HEK293 (cell line): ENCODE measurements around the gene NUP88.

Experiments used
- CTCF ChIA-PET: fragments of 350-600 bp; formaldehyde crosslinking; extraction: SDS; loops from one replicate; lab custom pipeline; 2021; ENCODE audit warnings: antibody characterized with exemption; lab: Yijun Ruan, JAX
- POLR2A ChIA-PET: fragments of 300-600 bp; formaldehyde crosslinking; extraction: SDS; loops from one replicate; lab custom pipeline; 2020; ENCODE audit warnings: antibody characterized with exemption, inconsistent platforms; lab: Yijun Ruan, JAX
- H3K27ac ChIP-seq: fragments of 200-500 bp; sonication (Bioruptor generic); 2 replicates; pipeline ENCODE4 v1.5.1; 2014; ENCODE audit warnings: low read depth, low read length, control low read depth, inconsistent platforms; ENCODE audit errors: extremely low read depth
- H3K36me3 ChIP-seq, 2 experiments: fragments of 200-500 bp in 1 of 2; sonication (Bioruptor generic) in 1 of 2; 1 replicate in 1 of 2; 2 replicates in 1 of 2; pipeline ENCODE4 v1.5.1; 2014 to 2017; ENCODE audit warnings: inconsistent platforms in 2 of 2, low read length in 2 of 2; ENCODE audit not compliant: control insufficient read depth in 2 of 2, insufficient read depth in 1 of 2
- H3K4me1 ChIP-seq: fragments of 200-500 bp; sonication (Bioruptor generic); 2 replicates; pipeline ENCODE4 v1.5.1; 2014; ENCODE audit warnings: mild to moderate bottlenecking, low read length, inconsistent platforms; ENCODE audit not compliant: control insufficient read depth, insufficient read depth
- H3K4me3 ChIP-seq: 2 replicates; pipeline ENCODE4 v1.5.1; 2011; ENCODE audit warnings: low read depth, mild to moderate bottlenecking, control low read depth, low read length, moderate library complexity
- H3K9me3 ChIP-seq: fragments of 200-500 bp; sonication (Bioruptor generic); 2 replicates; pipeline ENCODE4 v1.5.1; 2014; ENCODE audit warnings: low read depth, low read length, inconsistent platforms; ENCODE audit not compliant: control insufficient read depth, insufficient read depth
- KLF1 ChIP-seq: fragments of 450-650 bp; formaldehyde crosslinking; IDR thresholded peaks from 2 replicates; pipeline ENCODE4 v1.5.1; 2016; ENCODE audit warnings: missing biosample characterization, missing genetic modification characterization
- KLF10 ChIP-seq: fragments of 450-650 bp; IDR thresholded peaks from 2 replicates; pipeline ENCODE4 v1.5.1; 2018; ENCODE audit warnings: missing biosample characterization, mild to moderate bottlenecking, missing genetic modification characterization
- OSR2 ChIP-seq: fragments of 450-650 bp; formaldehyde crosslinking; IDR thresholded peaks from 2 replicates; pipeline ENCODE4 v1.5.1; 2016; ENCODE audit warnings: missing biosample characterization, missing genetic modification characterization
- ZBTB1 ChIP-seq: fragments of 450-650 bp; formaldehyde crosslinking; IDR thresholded peaks from 2 replicates; pipeline ENCODE4 v1.5.1; 2016; ENCODE audit warnings: missing biosample characterization, missing genetic modification characterization
- ZBTB21 ChIP-seq: fragments of 450-650 bp; formaldehyde crosslinking; IDR thresholded peaks from 2 replicates; pipeline ENCODE4 v1.5.1; 2017; ENCODE audit warnings: missing biosample characterization, missing genetic modification characterization
- ZNF184 ChIP-seq: fragments of 450-650 bp; IDR thresholded peaks from 2 replicates; pipeline ENCODE4 v1.5.1; 2018; ENCODE audit warnings: missing biosample characterization, mild to moderate bottlenecking, missing genetic modification characterization
- ZNF292 ChIP-seq: fragments of 450-650 bp; formaldehyde crosslinking; IDR thresholded peaks from 2 replicates; pipeline ENCODE4 v1.5.1; 2016; ENCODE audit warnings: low read depth, missing biosample characterization, missing genetic modification characterization, borderline replicate concordance
- ZNF366 ChIP-seq: fragments of 450-650 bp; formaldehyde crosslinking; conservative IDR thresholded peaks from 2 replicates; pipeline ENCODE4 v1.5.1; 2016; ENCODE audit warnings: missing biosample characterization, missing genetic modification characterization
- ZNF544 ChIP-seq: fragments of 450-650 bp; formaldehyde crosslinking; IDR thresholded peaks from 2 replicates; pipeline ENCODE4 v1.5.0; 2017; ENCODE audit warnings: missing biosample characterization, missing genetic modification characterization
- ZNF600 ChIP-seq: fragments of 450-650 bp; formaldehyde crosslinking; IDR thresholded peaks from 2 replicates; pipeline ENCODE4 v1.5.1; 2016; ENCODE audit warnings: missing biosample characterization, missing genetic modification characterization
- ZNF621 ChIP-seq: fragments of 450-650 bp; formaldehyde crosslinking; IDR thresholded peaks from 2 replicates; pipeline ENCODE4 v1.5.1; 2017; ENCODE audit warnings: missing biosample characterization, missing genetic modification characterization
- TF ChIP-seq, protein P1 (sequence below): fragments of 450-650 bp; formaldehyde crosslinking; IDR thresholded peaks from 2 replicates; pipeline ENCODE4 v1.5.1; 2017; ENCODE audit warnings: missing biosample characterization, missing genetic modification characterization
- TF ChIP-seq, protein P2 (sequence below): fragments of 450-650 bp; formaldehyde crosslinking; IDR thresholded peaks from 2 replicates; pipeline ENCODE4 v1.5.1; 2016; ENCODE audit warnings: missing biosample characterization, missing genetic modification characterization, borderline replicate concordance
- TF ChIP-seq, protein P3 (sequence below): fragments of 450-650 bp; formaldehyde crosslinking; IDR thresholded peaks from 2 replicates; pipeline ENCODE4 v1.5.1; 2017; ENCODE audit warnings: missing biosample characterization, missing genetic modification characterization
- TF ChIP-seq, protein P4 (sequence below): fragments of 450-650 bp; formaldehyde crosslinking; IDR thresholded peaks from 2 replicates; pipeline ENCODE4 v1.5.1; 2016; ENCODE audit warnings: missing biosample characterization, missing genetic modification characterization

The NUP88 gene

DNA sequence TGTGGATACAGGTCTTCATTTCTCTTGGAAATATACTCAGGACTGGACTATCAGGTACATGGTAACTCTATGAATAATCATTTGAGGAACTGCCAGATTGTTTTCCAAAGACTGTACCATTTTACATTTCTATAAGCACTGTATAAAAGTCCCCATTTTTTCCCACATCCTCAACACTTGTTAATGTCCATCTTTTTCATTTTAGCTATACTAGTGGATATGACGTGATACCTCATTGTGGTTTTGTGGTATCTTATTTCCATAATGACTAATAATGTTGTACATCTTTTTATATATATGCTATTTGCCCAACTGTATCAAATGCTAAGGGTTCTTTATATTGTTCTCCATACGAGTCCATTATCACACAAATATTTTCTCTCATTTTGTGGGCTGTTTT, 22.9 kb downstream of the NUP88 start:
- TF ChIP-seq ZNF184 (peak; percentile 97), ZBTB1 (no peak)
- TF ChIP-seq, all 188 proteins: peak for 1
- ChIA-PET POLR2A (no interaction called here), CTCF (interaction anchor here (0.6 to 1.3 kb wide), 2 partner anchors 43 to 69 kb away, joined by 3 read pairs; partner anchors contain the start of gene C1QBP)
- H3K9me3 ChIP-seq = no peaks in the 10 kb centered on the region
- no peaks in the 10 kb centered on the region for H3K4me1 ChIP-seq
- peaks cover 83 to 92% of the 10 kb centered on the region in 2 experiments for H3K36me3 ChIP-seq
- no peak overlapping the region for H3K4me3 ChIP-seq
- H3K27ac ChIP-seq = no peak overlapping the region

DNA sequence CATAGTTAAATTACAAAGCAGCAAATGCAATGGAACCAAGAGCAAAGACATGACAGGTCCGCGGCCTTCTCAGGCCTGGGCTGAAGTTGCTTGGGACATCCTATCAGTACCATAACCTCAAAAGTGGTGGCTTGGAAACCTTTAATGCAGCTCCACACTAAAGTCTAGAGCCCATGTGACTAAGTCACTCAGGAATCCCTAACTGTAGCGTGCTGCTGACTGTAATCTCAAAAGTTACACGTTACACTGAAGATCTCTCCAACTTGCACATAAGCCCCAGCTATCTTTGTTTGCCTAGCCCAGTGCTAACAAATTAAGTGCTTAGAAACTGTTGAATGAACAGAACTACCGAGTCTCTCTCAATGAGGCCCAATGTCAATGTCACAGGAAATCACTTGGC, 27.8 kb downstream of the NUP88 start:
- ChIA-PET POLR2A (no interaction called here), CTCF (interaction anchor here (1.3 kb wide), 1 partner anchor 94 kb away, joined by 4 read pairs; no protein-coding TSS in a partner anchor)
- Histone ChIP-seq H3K27ac (no peak overlapping the region), H3K36me3 (peaks cover 75 to 88% of the 10 kb centered on the region in 2 experiments), H3K4me3 (no peak overlapping the region), H3K4me1 (no peaks in the 10 kb centered on the region), H3K9me3 (no peaks in the 10 kb centered on the region)
- TF ChIP-seq ZNF292 (tag by site-specific recombination) = no peak

DNA sequence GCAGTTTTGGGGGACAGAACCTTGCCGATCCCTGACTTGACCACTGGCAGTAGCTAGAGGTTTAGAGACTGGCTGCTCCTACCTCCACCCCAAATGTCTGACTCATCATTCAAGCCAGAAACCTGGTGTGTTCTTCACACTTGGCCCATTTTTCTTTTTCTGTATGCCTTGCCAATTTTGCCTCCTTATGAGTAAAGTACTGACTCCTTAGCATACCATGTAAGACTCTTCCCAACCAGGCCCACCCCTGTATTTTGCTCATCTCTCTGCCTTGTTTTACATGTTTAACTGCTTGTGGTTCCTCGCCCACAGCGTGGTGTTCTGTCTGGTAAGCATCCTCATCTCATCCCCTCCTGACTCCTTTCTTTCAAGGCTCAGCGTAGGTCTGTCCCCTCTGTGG, 37.9 kb downstream of the NUP88 start:
- TF ChIP-seq, protein P1, sequence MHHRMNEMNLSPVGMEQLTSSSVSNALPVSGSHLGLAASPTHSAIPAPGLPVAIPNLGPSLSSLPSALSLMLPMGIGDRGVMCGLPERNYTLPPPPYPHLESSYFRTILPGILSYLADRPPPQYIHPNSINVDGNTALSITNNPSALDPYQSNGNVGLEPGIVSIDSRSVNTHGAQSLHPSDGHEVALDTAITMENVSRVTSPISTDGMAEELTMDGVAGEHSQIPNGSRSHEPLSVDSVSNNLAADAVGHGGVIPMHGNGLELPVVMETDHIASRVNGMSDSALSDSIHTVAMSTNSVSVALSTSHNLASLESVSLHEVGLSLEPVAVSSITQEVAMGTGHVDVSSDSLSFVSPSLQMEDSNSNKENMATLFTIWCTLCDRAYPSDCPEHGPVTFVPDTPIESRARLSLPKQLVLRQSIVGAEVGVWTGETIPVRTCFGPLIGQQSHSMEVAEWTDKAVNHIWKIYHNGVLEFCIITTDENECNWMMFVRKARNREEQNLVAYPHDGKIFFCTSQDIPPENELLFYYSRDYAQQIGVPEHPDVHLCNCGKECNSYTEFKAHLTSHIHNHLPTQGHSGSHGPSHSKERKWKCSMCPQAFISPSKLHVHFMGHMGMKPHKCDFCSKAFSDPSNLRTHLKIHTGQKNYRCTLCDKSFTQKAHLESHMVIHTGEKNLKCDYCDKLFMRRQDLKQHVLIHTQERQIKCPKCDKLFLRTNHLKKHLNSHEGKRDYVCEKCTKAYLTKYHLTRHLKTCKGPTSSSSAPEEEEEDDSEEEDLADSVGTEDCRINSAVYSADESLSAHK (tag by site-specific recombination) = no peak
- 0 out of 2 replicates have a peak, but pooled peaks have one; percentile 19 for TF ChIP-seq ZNF600 (tag by site-specific recombination)
- H3K4me1 ChIP-seq = no peaks in the 10 kb centered on the region
- POLR2A ChIA-PET = no interaction called here
- H3K27ac ChIP-seq = no peak overlapping the region
- H3K9me3 ChIP-seq = no peaks in the 10 kb centered on the region
- CTCF ChIA-PET = interaction anchor here (1.1 kb wide), 1 partner anchor 24 kb away, joined by 3 read pairs; no protein-coding TSS in a partner anchor
- peaks cover 92 to 98% of the 10 kb centered on the region in 2 experiments for H3K36me3 ChIP-seq
- no peak overlapping the region for H3K4me3 ChIP-seq

DNA sequence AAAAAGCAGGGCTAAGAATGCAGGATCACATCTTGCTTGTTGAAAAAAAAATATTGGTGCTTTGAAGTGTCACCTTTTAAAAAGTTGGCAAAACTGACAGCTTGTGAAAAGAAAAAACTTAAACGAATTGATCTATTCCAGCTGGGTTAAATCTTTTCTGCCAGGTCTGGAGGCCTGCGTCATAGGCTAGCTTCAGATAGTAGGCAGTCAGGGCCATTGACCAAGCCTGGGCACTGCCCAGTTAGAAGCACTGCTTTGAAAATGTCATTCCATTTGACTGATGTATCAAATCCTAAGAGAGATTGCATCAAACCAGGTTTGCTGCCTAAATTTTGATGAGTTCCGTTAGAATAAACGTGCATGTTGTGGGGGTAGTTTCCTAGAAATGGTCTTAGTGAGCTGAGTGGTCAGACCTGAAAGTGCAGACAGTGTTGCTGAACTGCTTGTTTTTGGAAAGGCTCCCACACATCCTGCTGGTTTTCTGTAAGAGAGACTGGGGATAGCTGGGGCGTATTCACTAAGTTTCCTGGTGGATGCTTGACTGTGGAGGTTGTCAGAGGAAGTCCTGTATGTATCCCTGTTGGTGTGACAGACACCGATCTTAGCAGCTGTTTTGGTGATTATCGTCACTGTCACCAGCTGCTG, 38.8 kb downstream of the NUP88 start:
- Histone ChIP-seq H3K27ac (no peak overlapping the region; the same call in 1 of the 2 replicates), H3K4me3 (no peak overlapping the region), H3K9me3 (no peaks in the 10 kb centered on the region), H3K4me1 (no peaks in the 10 kb centered on the region), H3K36me3 (peaks cover 92 to 96% of the 10 kb centered on the region in 2 experiments)
- ChIA-PET CTCF (interaction anchor here (0.5 to 1.2 kb wide), 5 partner anchors 59 to 1916 kb away, joined by 3 to 4 read pairs (median 3); partner anchors contain the start of genes C1QBP and ZNF594), POLR2A (no interaction called here)
- TF ChIP-seq ZBTB21 (tag by site-specific recombination) = no peak
- TF ChIP-seq, protein P2, sequence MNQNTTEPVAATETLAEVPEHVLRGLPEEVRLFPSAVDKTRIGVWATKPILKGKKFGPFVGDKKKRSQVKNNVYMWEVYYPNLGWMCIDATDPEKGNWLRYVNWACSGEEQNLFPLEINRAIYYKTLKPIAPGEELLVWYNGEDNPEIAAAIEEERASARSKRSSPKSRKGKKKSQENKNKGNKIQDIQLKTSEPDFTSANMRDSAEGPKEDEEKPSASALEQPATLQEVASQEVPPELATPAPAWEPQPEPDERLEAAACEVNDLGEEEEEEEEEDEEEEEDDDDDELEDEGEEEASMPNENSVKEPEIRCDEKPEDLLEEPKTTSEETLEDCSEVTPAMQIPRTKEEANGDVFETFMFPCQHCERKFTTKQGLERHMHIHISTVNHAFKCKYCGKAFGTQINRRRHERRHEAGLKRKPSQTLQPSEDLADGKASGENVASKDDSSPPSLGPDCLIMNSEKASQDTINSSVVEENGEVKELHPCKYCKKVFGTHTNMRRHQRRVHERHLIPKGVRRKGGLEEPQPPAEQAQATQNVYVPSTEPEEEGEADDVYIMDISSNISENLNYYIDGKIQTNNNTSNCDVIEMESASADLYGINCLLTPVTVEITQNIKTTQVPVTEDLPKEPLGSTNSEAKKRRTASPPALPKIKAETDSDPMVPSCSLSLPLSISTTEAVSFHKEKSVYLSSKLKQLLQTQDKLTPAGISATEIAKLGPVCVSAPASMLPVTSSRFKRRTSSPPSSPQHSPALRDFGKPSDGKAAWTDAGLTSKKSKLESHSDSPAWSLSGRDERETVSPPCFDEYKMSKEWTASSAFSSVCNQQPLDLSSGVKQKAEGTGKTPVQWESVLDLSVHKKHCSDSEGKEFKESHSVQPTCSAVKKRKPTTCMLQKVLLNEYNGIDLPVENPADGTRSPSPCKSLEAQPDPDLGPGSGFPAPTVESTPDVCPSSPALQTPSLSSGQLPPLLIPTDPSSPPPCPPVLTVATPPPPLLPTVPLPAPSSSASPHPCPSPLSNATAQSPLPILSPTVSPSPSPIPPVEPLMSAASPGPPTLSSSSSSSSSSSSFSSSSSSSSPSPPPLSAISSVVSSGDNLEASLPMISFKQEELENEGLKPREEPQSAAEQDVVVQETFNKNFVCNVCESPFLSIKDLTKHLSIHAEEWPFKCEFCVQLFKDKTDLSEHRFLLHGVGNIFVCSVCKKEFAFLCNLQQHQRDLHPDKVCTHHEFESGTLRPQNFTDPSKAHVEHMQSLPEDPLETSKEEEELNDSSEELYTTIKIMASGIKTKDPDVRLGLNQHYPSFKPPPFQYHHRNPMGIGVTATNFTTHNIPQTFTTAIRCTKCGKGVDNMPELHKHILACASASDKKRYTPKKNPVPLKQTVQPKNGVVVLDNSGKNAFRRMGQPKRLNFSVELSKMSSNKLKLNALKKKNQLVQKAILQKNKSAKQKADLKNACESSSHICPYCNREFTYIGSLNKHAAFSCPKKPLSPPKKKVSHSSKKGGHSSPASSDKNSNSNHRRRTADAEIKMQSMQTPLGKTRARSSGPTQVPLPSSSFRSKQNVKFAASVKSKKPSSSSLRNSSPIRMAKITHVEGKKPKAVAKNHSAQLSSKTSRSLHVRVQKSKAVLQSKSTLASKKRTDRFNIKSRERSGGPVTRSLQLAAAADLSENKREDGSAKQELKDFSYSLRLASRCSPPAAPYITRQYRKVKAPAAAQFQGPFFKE (tag by site-specific recombination) = no peak
- TF ChIP-seq KLF1 = no peak
- TF ChIP-seq ZNF621 (tag by site-specific recombination) = no peak
- TF ChIP-seq, protein P3, sequence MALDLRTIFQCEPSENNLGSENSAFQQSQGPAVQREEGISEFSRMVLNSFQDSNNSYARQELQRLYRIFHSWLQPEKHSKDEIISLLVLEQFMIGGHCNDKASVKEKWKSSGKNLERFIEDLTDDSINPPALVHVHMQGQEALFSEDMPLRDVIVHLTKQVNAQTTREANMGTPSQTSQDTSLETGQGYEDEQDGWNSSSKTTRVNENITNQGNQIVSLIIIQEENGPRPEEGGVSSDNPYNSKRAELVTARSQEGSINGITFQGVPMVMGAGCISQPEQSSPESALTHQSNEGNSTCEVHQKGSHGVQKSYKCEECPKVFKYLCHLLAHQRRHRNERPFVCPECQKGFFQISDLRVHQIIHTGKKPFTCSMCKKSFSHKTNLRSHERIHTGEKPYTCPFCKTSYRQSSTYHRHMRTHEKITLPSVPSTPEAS = no peak
- TF ChIP-seq ZNF366 (tag by site-specific recombination) = no peak
- no peak for TF ChIP-seq KLF10
- no peak for TF ChIP-seq OSR2 (tag by site-specific recombination)
- TF ChIP-seq, protein P4, sequence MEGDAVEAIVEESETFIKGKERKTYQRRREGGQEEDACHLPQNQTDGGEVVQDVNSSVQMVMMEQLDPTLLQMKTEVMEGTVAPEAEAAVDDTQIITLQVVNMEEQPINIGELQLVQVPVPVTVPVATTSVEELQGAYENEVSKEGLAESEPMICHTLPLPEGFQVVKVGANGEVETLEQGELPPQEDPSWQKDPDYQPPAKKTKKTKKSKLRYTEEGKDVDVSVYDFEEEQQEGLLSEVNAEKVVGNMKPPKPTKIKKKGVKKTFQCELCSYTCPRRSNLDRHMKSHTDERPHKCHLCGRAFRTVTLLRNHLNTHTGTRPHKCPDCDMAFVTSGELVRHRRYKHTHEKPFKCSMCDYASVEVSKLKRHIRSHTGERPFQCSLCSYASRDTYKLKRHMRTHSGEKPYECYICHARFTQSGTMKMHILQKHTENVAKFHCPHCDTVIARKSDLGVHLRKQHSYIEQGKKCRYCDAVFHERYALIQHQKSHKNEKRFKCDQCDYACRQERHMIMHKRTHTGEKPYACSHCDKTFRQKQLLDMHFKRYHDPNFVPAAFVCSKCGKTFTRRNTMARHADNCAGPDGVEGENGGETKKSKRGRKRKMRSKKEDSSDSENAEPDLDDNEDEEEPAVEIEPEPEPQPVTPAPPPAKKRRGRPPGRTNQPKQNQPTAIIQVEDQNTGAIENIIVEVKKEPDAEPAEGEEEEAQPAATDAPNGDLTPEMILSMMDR = no peak
- TF ChIP-seq ZNF544 (tag by site-specific recombination) = no peak
